NCI-H1694 treated with DMSO at 0.1 percent for 48 hours (cell line): ENCODE results near the gene CCS.
"Not testable (repeated sequence)": the region's sequence is repeated elsewhere in the genome, so short reads cannot be mapped to it uniquely, and the experiment has no call there.

Experiments
- DNase-seq: peaks from one replicate; lab custom pipeline; 2025; lab: John Stamatoyannopoulos, UW

Gene CCS

GRCh38 chr11:66591175-66591574, 1.8 kb upstream of the CCS start:
- no peak for DNase-seq

DNA sequence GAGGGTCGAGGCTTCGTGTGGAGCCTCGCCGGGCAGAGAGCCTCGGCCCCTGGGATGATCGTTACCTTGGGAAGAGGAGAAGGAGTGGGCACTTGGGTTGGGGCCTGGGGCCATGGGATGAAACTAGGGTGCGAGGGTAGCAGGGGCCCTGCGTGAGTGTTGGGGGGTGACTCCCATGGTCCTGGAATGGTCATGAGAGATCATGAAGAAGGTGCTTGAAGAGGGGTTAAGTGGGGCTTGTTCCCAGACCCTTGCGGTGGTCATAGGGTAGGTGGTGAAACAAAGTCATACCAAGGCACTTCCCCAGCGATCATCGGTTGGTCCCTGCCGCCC, 284 bp downstream of the CCS start:
- DNase-seq: no peak

DNA sequence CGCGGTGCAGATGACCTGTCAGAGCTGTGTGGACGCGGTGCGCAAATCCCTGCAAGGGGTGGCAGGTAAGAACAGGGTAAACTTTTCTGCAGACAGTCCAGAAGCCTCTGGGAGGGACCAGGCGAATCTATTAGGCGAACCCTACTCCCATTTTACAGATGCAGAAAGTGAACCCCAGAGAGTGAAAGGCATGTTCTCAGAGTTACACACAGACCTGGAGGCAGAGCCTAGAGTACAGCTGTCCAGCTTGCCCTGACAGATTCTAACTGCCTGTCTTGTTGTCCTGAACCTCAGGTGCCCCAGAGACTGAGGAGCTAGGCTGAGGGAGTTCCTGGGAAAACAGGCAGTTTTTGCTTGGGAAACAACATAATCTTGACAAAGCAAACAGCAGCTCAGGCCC, 665 bp downstream of the CCS start:
- no peak for DNase-seq

DNA sequence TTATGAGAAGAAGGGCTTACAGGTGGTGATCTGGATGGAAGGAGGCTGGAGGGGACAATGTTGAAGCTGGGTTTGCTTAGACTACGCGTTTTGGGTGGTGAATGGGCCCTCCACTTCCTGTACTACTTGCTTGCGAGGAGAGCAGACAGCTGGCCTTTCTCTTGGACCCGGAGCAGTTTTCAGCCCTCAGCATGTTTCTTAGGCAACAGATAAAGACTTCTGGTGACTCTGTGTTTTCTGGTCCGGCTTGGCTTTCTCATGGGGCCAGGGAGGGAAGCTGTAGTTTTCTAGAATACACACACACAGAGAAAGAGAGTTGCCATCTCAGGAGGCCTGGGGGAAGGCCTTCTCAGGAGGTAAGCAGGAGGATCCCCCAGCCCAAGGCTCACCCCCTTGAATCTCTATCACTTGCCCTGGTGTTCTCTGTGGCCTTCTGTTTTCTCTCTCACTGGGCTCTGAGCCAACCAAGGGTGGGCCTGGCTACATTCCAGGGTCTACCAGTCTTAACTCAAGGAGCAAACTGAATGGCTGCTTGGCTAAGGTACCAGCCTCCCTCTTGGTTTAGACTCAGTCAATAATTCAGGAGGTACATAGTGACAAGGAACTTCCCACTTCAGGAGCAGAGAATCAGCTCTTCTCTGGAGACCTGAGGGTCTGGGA, 2.4 kb downstream of the CCS start:
- no peak for DNase-seq

- no peak for DNase-seq
Observed at GRCh38 chr11:66598993-66599392, 6.0 kb downstream of the CCS start.

GRCh38 chr11:66600219-66600618, 7.2 kb downstream of the CCS start:
- DNase-seq: no peak

- DNase-seq: no peak
Observed at GRCh38 chr11:66600631-66601233, 7.7 kb downstream of the CCS start.

GRCh38 chr11:66603072-66603471, 10.1 kb downstream of the CCS start:
- no peak for DNase-seq

DNA sequence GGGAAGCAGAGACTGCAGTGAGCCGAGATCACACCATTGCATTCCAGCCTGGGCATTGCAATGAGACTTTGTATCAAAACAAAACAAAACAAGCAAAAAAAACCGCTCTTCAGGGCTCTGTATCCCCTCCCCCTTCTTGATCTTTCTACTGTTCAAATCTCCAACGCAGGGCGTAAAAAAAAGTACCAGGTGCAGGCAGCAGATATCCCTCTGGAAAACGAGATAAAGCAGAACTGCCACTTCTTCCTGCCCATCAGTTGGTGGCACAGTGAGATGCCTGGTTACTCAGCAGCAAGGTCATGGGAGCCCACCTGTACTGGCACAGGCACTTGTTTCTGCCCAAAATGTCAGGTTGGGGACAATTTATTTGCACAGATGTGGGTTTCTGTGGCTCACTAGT, 11.2 kb downstream of the CCS start:
- DNase-seq: no peak

- not testable (repeated sequence) for DNase-seq
Observed at GRCh38 chr11:66606608-66607007, 13.6 kb downstream of the CCS start.

GRCh38 chr11:66607126-66607834, 14.3 kb downstream of the CCS start:
- peak; percentile 6 for DNase-seq

GRCh38 chr11:66609721-66610617, 17.0 kb downstream of the CCS start:
- DNase-seq: no peak

- no peak for DNase-seq
Observed at GRCh38 chr11:66612458-66612857, 19.5 kb downstream of the CCS start.

GRCh38 chr11:66614073-66614472, 21.1 kb downstream of the CCS start:
- DNase-seq: no peak

GRCh38 chr11:66616379-66617154, 23.6 kb downstream of the CCS start, which contains the start of gene RBM14:
TSS of gene RBM14 (plus strand) at chr11:66616630. CDS start at chr11:66616721, 91 bp downstream.
- peak; percentile 96 for DNase-seq

DNA sequence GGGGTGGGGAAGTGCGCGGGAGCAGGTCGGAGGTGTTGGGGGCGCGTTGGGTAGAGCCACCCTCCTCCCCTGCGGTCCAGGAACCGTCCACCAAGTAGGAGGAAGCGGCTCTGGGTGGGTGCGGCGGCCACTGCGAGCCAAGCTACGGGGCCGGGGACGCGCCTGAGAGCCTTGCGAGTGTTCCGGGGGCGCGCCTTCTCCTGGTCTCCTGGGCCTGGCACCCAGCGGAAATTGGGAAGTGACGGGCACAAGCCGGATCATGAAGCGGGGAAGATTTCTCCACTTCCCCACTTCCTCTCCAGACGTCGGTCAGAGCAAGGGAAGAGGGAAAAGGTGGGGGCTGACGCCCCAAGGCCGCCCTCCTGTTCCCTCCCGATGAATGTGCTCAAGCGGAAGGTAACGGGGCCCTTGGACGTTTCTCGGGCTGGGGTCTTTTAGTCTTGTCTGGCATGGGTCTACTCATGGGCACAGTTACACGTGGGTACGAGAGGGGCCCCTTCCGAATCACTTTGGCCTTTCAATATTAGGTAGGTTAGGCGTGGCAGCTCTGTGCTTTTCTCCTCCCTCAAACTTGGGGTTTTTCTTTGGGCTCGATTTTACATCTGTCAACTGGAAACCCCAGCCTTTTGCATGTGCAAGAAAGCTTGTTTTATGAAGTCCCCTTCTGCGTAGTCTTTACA, 24.3 kb downstream of the CCS start:
- DNase-seq: no peak

- no peak for DNase-seq
Observed at GRCh38 chr11:66619080-66619554, 26.1 kb downstream of the CCS start.

DNA sequence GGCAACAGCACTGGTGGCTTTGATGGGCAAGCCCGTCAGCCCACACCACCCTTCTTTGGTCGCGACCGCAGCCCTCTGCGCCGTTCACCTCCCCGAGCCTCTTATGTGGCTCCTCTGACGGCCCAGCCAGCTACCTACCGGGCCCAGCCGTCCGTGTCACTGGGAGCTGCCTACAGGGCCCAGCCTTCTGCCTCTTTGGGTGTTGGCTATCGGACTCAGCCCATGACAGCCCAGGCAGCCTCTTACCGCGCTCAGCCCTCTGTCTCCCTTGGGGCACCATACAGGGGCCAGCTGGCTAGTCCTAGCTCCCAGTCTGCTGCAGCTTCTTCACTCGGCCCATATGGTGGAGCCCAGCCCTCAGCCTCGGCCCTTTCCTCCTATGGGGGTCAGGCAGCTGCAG, 31.5 kb downstream of the CCS start:
- DNase-seq: no peak

DNA sequence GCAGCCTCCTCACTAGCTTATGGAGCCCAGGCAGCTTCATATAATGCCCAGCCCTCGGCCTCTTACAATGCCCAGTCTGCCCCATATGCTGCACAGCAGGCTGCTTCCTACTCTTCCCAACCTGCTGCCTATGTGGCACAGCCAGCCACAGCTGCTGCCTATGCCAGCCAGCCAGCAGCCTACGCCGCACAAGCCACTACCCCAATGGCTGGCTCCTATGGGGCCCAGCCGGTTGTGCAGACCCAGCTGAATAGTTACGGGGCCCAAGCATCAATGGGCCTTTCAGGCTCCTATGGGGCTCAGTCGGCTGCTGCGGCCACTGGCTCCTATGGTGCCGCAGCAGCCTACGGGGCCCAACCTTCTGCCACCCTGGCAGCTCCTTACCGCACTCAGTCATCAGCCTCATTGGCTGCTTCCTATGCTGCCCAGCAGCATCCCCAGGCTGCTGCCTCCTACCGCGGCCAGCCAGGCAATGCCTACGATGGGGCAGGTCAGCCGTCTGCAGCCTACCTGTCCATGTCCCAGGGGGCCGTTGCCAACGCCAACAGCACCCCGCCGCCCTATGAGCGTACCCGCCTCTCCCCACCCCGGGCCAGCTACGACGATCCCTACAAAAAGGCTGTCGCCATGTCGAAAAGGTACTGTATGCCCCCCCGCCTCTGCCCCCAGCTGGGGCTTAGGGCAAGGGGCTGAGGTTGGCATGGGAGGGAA, 32.2 kb downstream of the CCS start:
- DNase-seq: no peak

- no peak for DNase-seq
Observed at GRCh38 chr11:66625752-66626149, 32.8 kb downstream of the CCS start.
